Lower leg skin (tissue), 4 donors: ENCODE data around the gene ZDHHC13. TPM values are rescaled to one million over a fixed set of nuclear protein-coding genes. Genes with fewer than 3 reads are reported as not detected.

Experiments
- DNase-seq, 2 donors: peaks; one replicate each; pipeline ENCODE4 v3.0.0-alpha.2; 2019; ENCODE audit warnings: low spot score in 2 of 2
- H3K4me3 ChIP-seq: fragments of 200-600 bp; sonication (generic); 2 replicates; pipeline ENCODE4 v1.5.1; 2017; ENCODE audit warnings: mild to moderate bottlenecking, low read depth; ENCODE audit not compliant: poor library complexity, severe bottlenecking
- POLR2A ChIP-seq, 2 donors: fragments of 450-650 bp; IDR thresholded peaks; one replicate each; pipeline ENCODE4 v1.6.1; 2016 to 2017; ENCODE audit warnings: antibody characterized with exemption in 2 of 2, mild to moderate bottlenecking in 1 of 2, moderate library complexity in 1 of 2
- WGBS, 2 donors: methylation state at CpG; one replicate each; pipeline ENCODE4 v1.1.5; 2018; 5-methylcytosine and 5-hydroxymethylcytosine counted together
- intact Hi-C: fragments of 100-400 bp; cut with DNase I; formaldehyde crosslinking; loops from one replicate; pipeline ENCODE4 v1.15.0; 2023; ENCODE audit warnings: low total_unique reads
- total RNA-seq, 4 donors: library from RNA; depleted of rRNA; stranded (reverse); fragments of >200 nt; gene quantifications; one replicate each; pipeline ENCODE4 v1.1.0, GENCODE V29; 2016
- TF ChIP-seq, protein P1 (sequence below), 3 donors: fragments of 450-650 bp; IDR thresholded peaks; one replicate each; pipeline ENCODE4 v1.5.1; 2016; ENCODE audit warnings: antibody characterized with exemption in 3 of 3, mild to moderate bottlenecking in 3 of 3, moderate library complexity in 2 of 3

The ZDHHC13 gene
- total RNA-seq, 4 donors from 2014 or later: 23.2 to 50.5 (median 37.2) TPM

DNA sequence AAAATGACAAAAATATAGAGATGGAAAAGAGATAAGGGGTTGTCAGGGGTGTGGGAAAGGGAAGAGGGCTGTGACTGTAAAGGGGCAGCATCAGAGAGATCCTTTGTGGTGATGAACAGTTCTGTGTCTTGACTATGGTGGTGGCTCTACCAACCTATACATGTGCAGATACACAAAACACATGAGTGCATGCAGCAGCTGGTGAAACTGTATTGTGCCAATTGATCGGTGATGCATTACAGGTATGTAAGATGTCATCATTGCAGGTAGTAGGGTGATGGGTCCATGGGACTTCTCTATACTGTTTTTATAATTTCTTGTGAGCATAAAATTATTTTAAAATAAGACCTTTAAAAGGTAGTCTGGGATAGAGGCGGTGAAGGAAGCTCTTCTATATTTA is 24.1 kb upstream of the ZDHHC13 start:
- no peak for DNase-seq
- no peak overlapping the region for H3K4me3 ChIP-seq
- intact Hi-C loops: no loop called here
- TF ChIP-seq, protein P1, sequence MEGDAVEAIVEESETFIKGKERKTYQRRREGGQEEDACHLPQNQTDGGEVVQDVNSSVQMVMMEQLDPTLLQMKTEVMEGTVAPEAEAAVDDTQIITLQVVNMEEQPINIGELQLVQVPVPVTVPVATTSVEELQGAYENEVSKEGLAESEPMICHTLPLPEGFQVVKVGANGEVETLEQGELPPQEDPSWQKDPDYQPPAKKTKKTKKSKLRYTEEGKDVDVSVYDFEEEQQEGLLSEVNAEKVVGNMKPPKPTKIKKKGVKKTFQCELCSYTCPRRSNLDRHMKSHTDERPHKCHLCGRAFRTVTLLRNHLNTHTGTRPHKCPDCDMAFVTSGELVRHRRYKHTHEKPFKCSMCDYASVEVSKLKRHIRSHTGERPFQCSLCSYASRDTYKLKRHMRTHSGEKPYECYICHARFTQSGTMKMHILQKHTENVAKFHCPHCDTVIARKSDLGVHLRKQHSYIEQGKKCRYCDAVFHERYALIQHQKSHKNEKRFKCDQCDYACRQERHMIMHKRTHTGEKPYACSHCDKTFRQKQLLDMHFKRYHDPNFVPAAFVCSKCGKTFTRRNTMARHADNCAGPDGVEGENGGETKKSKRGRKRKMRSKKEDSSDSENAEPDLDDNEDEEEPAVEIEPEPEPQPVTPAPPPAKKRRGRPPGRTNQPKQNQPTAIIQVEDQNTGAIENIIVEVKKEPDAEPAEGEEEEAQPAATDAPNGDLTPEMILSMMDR (IDR thresholded peaks at IDR 0.05): no peak
- no peak for TF ChIP-seq POLR2A (IDR thresholded peaks at IDR 0.05)
- WGBS, 2 donors: 97 to 99% methylated on average over 2 of the region's 2 CpGs

DNA sequence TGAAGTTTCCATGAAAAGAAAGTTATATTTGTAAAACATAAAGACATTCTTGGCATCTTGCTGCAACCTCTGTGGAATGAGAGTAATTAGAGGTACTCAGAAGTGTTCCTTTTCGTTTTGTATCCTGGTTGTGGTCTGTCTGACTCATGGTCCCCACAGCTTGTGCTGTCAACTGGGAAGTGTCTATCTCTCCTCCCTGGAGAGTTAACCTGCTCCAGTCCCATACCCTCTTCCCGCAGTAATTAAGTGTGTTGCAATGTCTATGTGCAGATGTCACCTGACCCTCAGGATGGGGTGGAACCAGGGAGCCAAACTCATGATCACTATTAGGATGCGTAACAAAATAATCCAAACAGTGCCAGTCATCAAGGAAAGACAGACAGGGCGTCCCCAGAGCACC is 23.0 kb upstream of the ZDHHC13 start:
- no peak for TF ChIP-seq POLR2A (IDR thresholded peaks at IDR 0.05)
- TF ChIP-seq, protein P1 (IDR thresholded peaks at IDR 0.05): no peak
- 48 to 50% methylated on average over 4 of the region's 4 CpGs for WGBS, 2 donors
- DNase-seq: no peak
- no peak overlapping the region for H3K4me3 ChIP-seq
- intact Hi-C loops: no loop called here

DNA sequence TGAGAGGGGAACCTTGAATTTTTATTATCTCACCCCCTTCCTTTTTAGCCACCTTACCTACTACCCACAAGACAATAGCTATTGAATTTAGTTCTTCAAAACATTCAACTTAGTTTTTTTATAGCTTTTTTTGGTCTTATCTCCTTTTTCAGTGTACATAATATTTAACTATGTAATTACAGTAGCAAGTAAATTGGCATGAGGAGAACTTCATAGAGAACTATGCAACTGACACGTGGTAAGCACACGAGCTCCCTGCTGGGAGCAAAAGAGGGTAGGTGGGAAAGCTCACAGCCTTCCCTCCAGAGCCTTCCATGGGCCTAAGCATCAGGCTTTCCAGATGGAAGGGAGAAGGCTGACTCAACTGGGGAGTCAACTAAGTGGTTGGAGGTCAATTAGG is 22.1 kb upstream of the ZDHHC13 start:
- H3K4me3 ChIP-seq: no peak overlapping the region
- 51 to 58% methylated on average over 2 of the region's 2 CpGs for WGBS, 2 donors
- TF ChIP-seq, protein P1 (IDR thresholded peaks at IDR 0.05): no peak
- no peak for TF ChIP-seq POLR2A (IDR thresholded peaks at IDR 0.05)
- intact Hi-C loops: no loop called here
- no peak for DNase-seq

DNA sequence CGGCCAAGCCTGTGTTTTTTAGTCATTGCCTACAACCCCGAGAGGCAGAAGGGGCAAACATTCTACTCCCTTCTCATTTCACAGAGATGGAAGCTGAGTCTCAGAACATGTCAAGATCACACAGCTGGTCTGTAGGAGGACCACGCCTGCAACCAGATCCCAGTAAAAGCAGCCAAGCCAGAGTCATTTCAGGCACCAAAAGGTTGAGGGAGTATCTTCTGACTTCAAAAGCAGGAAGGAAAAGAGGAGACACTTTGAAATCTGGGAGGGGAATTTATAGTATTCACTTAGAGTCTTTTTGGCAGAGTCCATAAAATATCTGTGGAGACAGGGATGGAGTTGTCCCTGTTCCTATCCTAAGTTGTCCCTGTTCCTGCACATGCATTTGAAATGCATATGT is 17.9 kb upstream of the ZDHHC13 start:
- no peak overlapping the region for H3K4me3 ChIP-seq
- no peak for TF ChIP-seq POLR2A (IDR thresholded peaks at IDR 0.05)
- TF ChIP-seq, protein P1 (IDR thresholded peaks at IDR 0.05): no peak
- 79 to 83% methylated on average over 3 of the region's 3 CpGs for WGBS, 2 donors
- DNase-seq: no peak
- intact Hi-C loops: no loop called here

DNA sequence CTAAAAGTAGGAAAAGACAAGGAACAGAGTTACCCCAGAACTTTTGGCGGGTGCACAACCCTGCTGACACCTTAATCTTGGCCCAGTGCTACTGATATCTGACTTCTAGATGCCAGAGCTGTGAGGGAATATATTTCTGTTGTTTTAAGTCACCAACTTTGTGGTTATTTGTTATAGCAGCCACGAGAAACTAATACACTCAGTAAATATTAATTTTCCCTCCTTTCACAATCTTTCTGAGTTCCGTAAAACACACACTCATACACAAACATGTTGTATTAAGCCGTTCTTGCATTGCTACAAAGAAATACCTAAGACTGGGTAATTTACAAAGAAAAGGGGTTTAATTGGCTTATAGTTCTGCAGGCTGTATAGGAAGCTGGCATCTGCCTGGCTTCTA is 16.1 kb upstream of the ZDHHC13 start:
- 80 to 84% methylated on average over 4 of the region's 4 CpGs for WGBS, 2 donors
- intact Hi-C loops: no loop called here
- no peak for TF ChIP-seq POLR2A (IDR thresholded peaks at IDR 0.05)
- TF ChIP-seq, protein P1 (IDR thresholded peaks at IDR 0.05): no peak

DNA sequence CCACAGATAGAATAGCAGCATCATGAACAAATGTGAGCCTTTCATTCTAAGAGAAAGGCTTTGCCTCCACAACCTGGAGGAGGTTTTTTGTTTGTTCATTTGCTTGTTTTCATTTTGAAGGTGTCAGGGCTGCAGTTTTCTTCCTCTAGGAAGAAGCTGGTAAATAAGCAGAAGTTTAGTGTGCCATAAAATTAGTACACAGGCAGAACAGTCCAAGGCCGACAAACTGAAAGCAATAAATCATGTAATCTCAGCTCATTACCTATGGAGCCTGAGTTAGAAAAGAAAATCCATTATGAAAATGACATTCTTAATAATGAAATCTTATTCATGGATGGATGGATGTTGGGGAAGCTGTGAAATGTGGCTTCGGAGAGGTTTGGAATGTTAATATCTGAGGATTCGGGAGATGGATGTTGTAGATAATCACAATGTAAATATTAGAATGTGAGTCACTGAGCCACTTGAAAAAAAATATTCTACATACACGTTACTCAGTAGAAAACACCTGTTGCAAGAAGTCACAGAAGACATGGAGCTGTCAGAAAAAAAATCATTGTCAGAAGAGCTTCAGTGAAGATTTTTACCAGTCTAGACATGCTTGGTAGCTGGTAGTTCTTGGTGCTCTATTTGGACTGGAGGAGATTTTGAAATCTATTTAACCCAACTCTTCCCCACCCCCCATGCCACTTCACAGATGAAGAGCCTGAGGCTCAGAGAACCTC is 15.0 kb upstream of the ZDHHC13 start:
- H3K4me3 ChIP-seq: no peak overlapping the region
- no peak for DNase-seq
- intact Hi-C loops: no loop called here
- 29 to 42% methylated on average over 4 of the region's 4 CpGs for WGBS, 2 donors
- TF ChIP-seq POLR2A (IDR thresholded peaks at IDR 0.05): no peak
- TF ChIP-seq, protein P1 (IDR thresholded peaks at IDR 0.05): no peak

More for the DNA sequence above, 16.1 kb upstream of the ZDHHC13 start:
- no peak overlapping the region for H3K4me3 ChIP-seq
- DNase-seq: no peak
